ENCODE data around the gene CDK2AP2. TPM values are rescaled to one million over a fixed set of nuclear protein-coding genes. Genes with fewer than 3 reads are reported as not detected.

CDK2AP2 gene
- total RNA-seq, 3 donors from 2014 or later = 32.1 to 35.4 (median 32.8) TPM

DNA sequence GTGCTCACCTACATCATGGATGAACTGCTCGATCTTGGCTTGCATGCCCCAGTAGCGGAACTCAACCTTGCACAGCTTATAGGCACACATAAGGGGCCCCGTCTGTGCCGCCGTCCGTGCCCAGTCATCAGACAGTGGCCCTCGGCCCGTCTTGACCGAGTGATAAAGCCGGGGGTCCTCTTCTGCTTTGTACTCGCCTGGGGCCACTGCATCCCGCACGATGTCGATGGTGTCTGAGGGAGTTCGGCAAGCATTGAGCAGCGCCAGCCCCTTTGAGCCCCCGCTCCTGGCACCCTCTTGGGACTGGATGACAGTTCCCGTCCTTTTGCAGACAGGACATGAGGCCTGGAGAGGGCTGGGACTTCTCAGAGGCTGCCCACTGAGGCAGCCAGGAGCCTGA is 6.1 kb downstream of the CDK2AP2 start:
- peaks cover 17 to 19% of the 10 kb centered on the region in 2 donors for H3K4me1 ChIP-seq
- no peak for TF ChIP-seq CTCF (IDR thresholded peaks at IDR 0.05)
- no peak for TF ChIP-seq POLR2AphosphoS5 (IDR thresholded peaks at IDR 0.05)
- no peak for TF ChIP-seq POLR2A (IDR thresholded peaks at IDR 0.05)
- no peak overlapping the region for H3K27ac ChIP-seq
- intact Hi-C loops (cut with DNase I; ENCODE audit: low total_unique reads) = loop anchor here (10.0 kb wide), 1 partner anchor 107 kb away; the partner anchor contains the start of gene RAD9A
- no peaks in the 10 kb centered on the region for H3K9me3 ChIP-seq
- no peaks in the 10 kb centered on the region for H3K27me3 ChIP-seq
- no peak overlapping the region for H3K4me3 ChIP-seq
- no peak for DNase-seq (ENCODE audit: low spot score in 2 of 2)
- H3K36me3 ChIP-seq = no peaks in the 10 kb centered on the region

DNA sequence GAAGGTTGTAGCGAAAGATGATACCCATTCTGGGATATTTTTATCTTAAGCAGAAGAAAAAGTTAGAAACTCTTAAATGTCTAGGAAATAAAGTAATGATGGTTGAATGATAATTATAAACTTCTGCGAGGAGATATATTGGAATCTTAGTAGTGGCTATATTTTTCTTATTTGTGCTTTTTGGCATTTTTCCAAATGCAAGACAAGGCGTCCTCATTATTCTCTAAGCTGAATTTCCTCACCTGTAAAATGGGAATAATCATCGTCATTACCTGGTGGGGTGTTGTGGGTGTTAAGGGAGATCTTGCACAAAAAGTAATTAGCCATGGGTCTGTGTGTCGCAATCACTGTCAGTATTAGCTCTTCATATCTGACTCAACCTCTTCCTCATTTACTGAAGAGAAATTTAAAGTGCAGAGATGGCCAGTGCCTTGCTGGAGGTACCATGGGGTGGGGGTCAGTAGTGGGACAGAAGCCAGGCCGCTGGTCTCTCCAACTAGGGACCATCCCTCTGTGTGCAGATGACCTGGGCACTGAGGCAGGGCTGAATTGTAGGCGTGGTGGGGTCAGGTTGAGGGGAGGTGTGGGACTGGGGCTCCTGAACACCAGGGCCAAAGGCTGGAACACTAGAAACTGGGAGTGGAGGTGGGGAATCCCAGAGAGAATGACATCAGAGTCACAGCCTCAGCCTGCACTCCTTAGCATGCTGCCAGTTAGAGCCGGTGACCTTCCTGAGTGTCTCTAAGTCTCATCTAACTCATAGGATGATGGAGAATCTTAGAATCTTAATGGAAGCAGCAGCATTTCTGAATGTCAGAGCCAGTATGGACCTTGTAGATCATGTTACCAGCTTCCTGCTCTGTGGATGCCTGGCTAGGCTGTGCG is 6.9 kb downstream of the CDK2AP2 start:
- no peak overlapping the region for H3K27ac ChIP-seq
- H3K36me3 ChIP-seq = no peaks in the 10 kb centered on the region
- no peaks in the 10 kb centered on the region for H3K27me3 ChIP-seq
- intact Hi-C loops (cut with DNase I; ENCODE audit: low total_unique reads) = loop anchor here (10.0 kb wide), 1 partner anchor 106 kb away; the partner anchor contains the start of gene RAD9A
- H3K4me1 ChIP-seq = peaks cover 13 to 17% of the 10 kb centered on the region in 2 donors
- no peak for DNase-seq (ENCODE audit: low spot score in 2 of 2)
- H3K9me3 ChIP-seq = no peaks in the 10 kb centered on the region
- TF ChIP-seq POLR2A (IDR thresholded peaks at IDR 0.05) (no peak), POLR2AphosphoS5 (IDR thresholded peaks at IDR 0.05) (no peak), CTCF (IDR thresholded peaks at IDR 0.05) (no peak)
- no peak overlapping the region for H3K4me3 ChIP-seq

DNA sequence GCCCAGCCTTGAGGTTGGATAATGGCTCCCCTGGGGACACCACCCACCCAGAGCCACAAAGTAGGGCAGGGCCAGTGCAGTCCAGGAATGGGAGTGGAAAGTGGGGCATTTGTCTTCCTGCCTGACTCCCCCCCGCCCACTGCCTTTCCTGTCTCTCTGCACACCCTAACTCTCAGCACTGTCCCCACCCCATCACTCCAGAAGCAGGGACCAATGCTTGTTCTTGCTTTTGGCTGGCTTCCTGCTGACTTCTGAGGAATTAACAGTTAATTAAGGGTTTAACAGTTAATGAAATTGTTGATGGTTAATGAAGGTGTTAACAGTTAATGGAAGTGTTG is 7.5 kb downstream of the CDK2AP2 start:
- no peaks in the 10 kb centered on the region for H3K36me3 ChIP-seq
- H3K4me3 ChIP-seq = no peak overlapping the region
- intact Hi-C loops (cut with DNase I; ENCODE audit: low total_unique reads) = loop anchor here (10.0 kb wide), 1 partner anchor 106 kb away; the partner anchor contains the start of gene RAD9A
- H3K9me3 ChIP-seq = no peaks in the 10 kb centered on the region
- H3K27me3 ChIP-seq = no peaks in the 10 kb centered on the region
- peaks cover 9 to 13% of the 10 kb centered on the region in 2 donors for H3K4me1 ChIP-seq
- TF ChIP-seq POLR2A (IDR thresholded peaks at IDR 0.05) (no peak), POLR2AphosphoS5 (IDR thresholded peaks at IDR 0.05) (no peak), CTCF (IDR thresholded peaks at IDR 0.05) (no peak)
- no peak for DNase-seq (ENCODE audit: low spot score in 2 of 2)
- no peak overlapping the region for H3K27ac ChIP-seq

GRCh38 chr11:67499808-67500483 is 8.0 kb downstream of the CDK2AP2 start:
- intact Hi-C loops (cut with DNase I; ENCODE audit: low total_unique reads) = loop anchor here (10.0 kb wide), 1 partner anchor 105 kb away; the partner anchor contains the start of gene RAD9A

More at GRCh38 chr11:67499808-67500483, 8.0 kb downstream of the CDK2AP2 start:
- no peak for DNase-seq (ENCODE audit: low spot score in 2 of 2)
- Histone ChIP-seq H3K36me3 (no peaks in the 10 kb centered on the region), H3K4me1 (peaks cover 7 to 9% of the 10 kb centered on the region in 2 donors), H3K9me3 (no peaks in the 10 kb centered on the region), H3K27me3 (no peaks in the 10 kb centered on the region), H3K4me3 (no peak overlapping the region), H3K27ac (no peak overlapping the region)
- no peak for TF ChIP-seq CTCF (IDR thresholded peaks at IDR 0.05)
- no peak for TF ChIP-seq POLR2A (IDR thresholded peaks at IDR 0.05)
- no peak for TF ChIP-seq POLR2AphosphoS5 (IDR thresholded peaks at IDR 0.05)

Measured in breast epithelium (tissue), 4 donors.